Measurements from ENCODE around the gene FBXW7.

DNA sequence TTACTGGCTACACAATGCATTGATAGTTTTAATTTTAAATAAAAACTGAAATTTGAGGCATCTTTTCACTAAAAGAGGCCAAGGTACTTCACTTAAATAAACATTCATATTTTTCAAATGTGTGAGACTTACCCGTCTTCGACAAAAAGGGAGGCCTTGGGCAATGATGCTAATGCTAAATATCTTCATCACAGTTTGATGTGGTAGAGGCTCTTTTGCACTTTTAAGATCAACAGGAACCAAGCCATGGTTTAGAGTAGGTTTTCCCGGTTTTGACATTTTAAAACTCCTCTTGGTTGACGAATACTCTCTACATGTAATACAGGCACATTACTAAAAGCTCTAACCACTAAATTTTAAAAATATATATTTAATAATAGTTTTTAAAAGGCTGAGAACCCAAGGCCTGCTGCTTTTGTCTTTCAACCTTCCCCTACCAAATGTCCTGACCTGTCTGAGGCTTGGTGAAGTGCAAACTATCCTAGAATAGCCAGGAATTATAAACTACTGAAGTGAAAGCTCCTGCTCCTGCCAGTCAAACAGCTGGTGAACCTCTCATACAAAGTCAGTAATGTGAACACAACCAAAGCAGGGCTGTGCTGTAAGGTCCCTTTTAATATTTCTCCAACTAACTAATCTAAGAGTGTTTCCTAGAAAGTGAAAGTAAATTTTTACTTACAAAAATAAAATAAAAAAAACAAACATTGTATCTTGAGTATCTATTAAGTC, 153.7 kb downstream of the FBXW7 start:
- no peak for TF ChIP-seq CTCF (IDR thresholded peaks at IDR 0.05; ENCODE audit: poor library complexity)
- no peak for TF ChIP-seq EZH2 (IDR thresholded peaks at IDR 0.05; ENCODE audit: borderline replicate concordance)

Data from hepatocyte (in vitro differentiated cells).